Choroid plexus epithelial cell (primary cell): ENCODE measurements around the gene CLP1.
"Not testable (repeated sequence)": the region's sequence is repeated elsewhere in the genome, so short reads cannot be mapped to it uniquely, and the experiment has no call there.

ENCODE experiments used
- DNase-seq: peaks from one replicate; pipeline ENCODE4 v3.0.0-alpha.2; 2010; ENCODE audit warnings: low read depth
- H3K4me3 ChIP-seq: 2 replicates; pipeline ENCODE4 v1.5.1; 2011; ENCODE audit warnings: low read depth, mild to moderate bottlenecking, control low read depth, low read length, moderate library complexity
- CTCF ChIP-seq: conservative IDR thresholded peaks from 2 replicates; pipeline ENCODE4 v1.5.1; 2011; ENCODE audit warnings: low read depth, mild to moderate bottlenecking, control low read depth, inconsistent platforms, low read length, moderate library complexity

Gene CLP1

DNA sequence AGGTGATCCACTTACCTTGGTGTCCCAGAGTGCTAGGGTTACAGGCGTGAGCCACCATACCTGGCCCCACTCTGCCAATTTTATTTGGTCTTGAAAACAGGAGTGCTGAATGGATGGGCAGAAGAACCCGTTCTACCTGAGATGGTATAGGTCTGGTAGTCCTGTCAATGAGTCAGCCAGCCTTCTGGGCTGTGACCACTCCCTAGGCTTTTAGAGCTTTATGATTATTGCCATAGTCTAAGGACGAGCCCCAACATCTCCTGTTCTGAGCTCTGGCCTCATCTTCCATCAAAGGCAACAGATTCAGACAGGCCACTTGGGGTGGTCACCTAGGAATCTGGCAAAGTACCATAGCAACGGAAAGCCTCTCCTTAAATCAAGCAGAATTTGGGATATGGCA is 21.8 kb downstream of the CLP1 start:
- no peak for DNase-seq
- H3K4me3 ChIP-seq = no peak overlapping the region
- no peak for TF ChIP-seq CTCF

- DNase-seq = peak; percentile 25
- no peak overlapping the region for H3K4me3 ChIP-seq
- TF ChIP-seq CTCF = no peak
These were observed 23.0 kb downstream of the CLP1 start for GRCh38 chr11:57680552-57680874.

DNA sequence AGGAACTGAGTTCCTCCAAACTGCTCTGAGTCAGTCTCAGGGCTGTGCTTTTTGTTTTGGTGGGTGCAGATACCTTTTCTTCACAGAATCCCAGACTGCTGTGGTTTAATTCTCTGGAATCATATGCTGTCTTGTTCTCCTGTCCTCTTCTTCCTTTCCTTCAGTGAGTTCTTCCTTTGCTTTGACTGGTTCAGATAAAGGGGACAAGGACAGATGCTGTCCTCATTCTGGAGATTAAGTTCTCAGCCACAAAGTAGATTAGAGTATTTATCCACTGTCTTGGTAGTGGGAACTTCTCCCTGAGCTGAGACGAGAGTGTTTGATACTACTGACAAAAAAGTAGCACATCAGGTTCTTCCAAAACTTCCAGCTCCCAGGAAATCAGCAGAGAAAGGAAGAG is 23.6 kb downstream of the CLP1 start:
- DNase-seq = no peak
- H3K4me3 ChIP-seq = no peak overlapping the region
- no peak for TF ChIP-seq CTCF

GRCh38 chr11:57690474-57690873 is 32.9 kb downstream of the CLP1 start:
- not testable (repeated sequence) for DNase-seq, H3K4me3 ChIP-seq

- TF ChIP-seq CTCF = no peak
- no peak overlapping the region for H3K4me3 ChIP-seq
- no peak for DNase-seq
These were observed 41.3 kb downstream of the CLP1 start for GRCh38 chr11:57698843-57699365.

- H3K4me3 ChIP-seq = no peak overlapping the region
- no peak for DNase-seq
- TF ChIP-seq CTCF = no peak
These were observed 42.3 kb downstream of the CLP1 start for GRCh38 chr11:57699813-57700212.

GRCh38 chr11:57700425-57700824 is 42.9 kb downstream of the CLP1 start:
- TF ChIP-seq CTCF = peak; percentile 16
- peak; percentile 5 for DNase-seq
- no peak overlapping the region for H3K4me3 ChIP-seq

DNA sequence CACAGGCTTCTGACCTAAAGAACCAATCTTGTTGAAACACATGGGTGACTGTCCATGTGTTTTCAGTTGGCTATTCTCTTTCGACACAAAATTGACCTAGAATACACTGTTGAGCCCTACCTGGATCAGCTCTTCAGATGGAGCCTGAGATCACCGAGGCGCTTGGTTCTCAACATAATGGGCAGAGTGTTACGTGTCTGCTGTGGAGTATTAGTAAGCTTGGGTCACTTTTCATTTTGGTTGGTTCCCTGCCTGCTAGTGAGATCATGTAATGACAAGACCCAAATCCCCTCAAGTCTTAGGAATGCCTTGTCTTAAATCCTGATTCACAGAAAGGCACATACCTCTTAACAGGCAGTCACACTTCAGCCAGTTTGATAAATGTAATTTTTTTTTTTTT is 45.8 kb downstream of the CLP1 start:
- no peak for DNase-seq
- no peak for TF ChIP-seq CTCF
- no peak overlapping the region for H3K4me3 ChIP-seq
